HEK293 (cell line): ENCODE data around the gene PTPRN2.

ENCODE experiments used
- CTCF ChIA-PET: fragments of 350-600 bp; formaldehyde crosslinking; extraction: SDS; loops from one replicate; lab custom pipeline; 2021; ENCODE audit warnings: antibody characterized with exemption; lab: Yijun Ruan, JAX
- POLR2A ChIA-PET: fragments of 300-600 bp; formaldehyde crosslinking; extraction: SDS; loops from one replicate; lab custom pipeline; 2020; ENCODE audit warnings: antibody characterized with exemption, inconsistent platforms; lab: Yijun Ruan, JAX
- H3K27ac ChIP-seq: fragments of 200-500 bp; sonication (Bioruptor generic); 2 replicates; pipeline ENCODE4 v1.5.1; 2014; ENCODE audit warnings: low read depth, low read length, control low read depth, inconsistent platforms; ENCODE audit errors: extremely low read depth
- H3K36me3 ChIP-seq, 2 experiments: fragments of 200-500 bp in 1 of 2; sonication (Bioruptor generic) in 1 of 2; 1 replicate in 1 of 2; 2 replicates in 1 of 2; pipeline ENCODE4 v1.5.1; 2014 to 2017; ENCODE audit warnings: inconsistent platforms in 2 of 2, low read length in 2 of 2; ENCODE audit not compliant: control insufficient read depth in 2 of 2, insufficient read depth in 1 of 2
- H3K4me1 ChIP-seq: fragments of 200-500 bp; sonication (Bioruptor generic); 2 replicates; pipeline ENCODE4 v1.5.1; 2014; ENCODE audit warnings: mild to moderate bottlenecking, low read length, inconsistent platforms; ENCODE audit not compliant: control insufficient read depth, insufficient read depth
- H3K4me3 ChIP-seq: 2 replicates; pipeline ENCODE4 v1.5.1; 2011; ENCODE audit warnings: low read depth, mild to moderate bottlenecking, control low read depth, low read length, moderate library complexity
- H3K9me3 ChIP-seq: fragments of 200-500 bp; sonication (Bioruptor generic); 2 replicates; pipeline ENCODE4 v1.5.1; 2014; ENCODE audit warnings: low read depth, low read length, inconsistent platforms; ENCODE audit not compliant: control insufficient read depth, insufficient read depth
- GLIS2 ChIP-seq: fragments of 450-650 bp; formaldehyde crosslinking; IDR thresholded peaks from 2 replicates; pipeline ENCODE4 v1.5.1; 2016; ENCODE audit warnings: missing biosample characterization, missing genetic modification characterization
- IKZF3 ChIP-seq: fragments of 450-650 bp; IDR thresholded peaks from 2 replicates; pipeline ENCODE4 v1.5.0; 2018; ENCODE audit warnings: missing biosample characterization, mild to moderate bottlenecking, missing genetic modification characterization, moderate library complexity
- KLF16 ChIP-seq: fragments of 450-650 bp; formaldehyde crosslinking; IDR thresholded peaks from 2 replicates; pipeline ENCODE4 v1.5.1; 2017; ENCODE audit warnings: missing biosample characterization, missing genetic modification characterization
- TCF7L2 ChIP-seq: IDR thresholded peaks from 2 replicates; pipeline ENCODE4 v1.6.1; 2011; ENCODE audit warnings: low read depth, mild to moderate bottlenecking, inconsistent platforms, low read length, moderate library complexity, borderline replicate concordance
- YY1 ChIP-seq: fragments of 450-650 bp; formaldehyde crosslinking; IDR thresholded peaks from 2 replicates; pipeline ENCODE4 v1.5.1; 2018; ENCODE audit warnings: missing biosample characterization, missing genetic modification characterization
- YY2 ChIP-seq: fragments of 450-650 bp; formaldehyde crosslinking; IDR thresholded peaks from 2 replicates; pipeline ENCODE4 v1.5.1; 2016; ENCODE audit warnings: missing biosample characterization, missing genetic modification characterization
- ZBTB21 ChIP-seq: fragments of 450-650 bp; formaldehyde crosslinking; IDR thresholded peaks from 2 replicates; pipeline ENCODE4 v1.5.1; 2017; ENCODE audit warnings: missing biosample characterization, missing genetic modification characterization
- ZBTB8A ChIP-seq: fragments of 450-650 bp; formaldehyde crosslinking; IDR thresholded peaks from 2 replicates; pipeline ENCODE4 v1.5.1; 2016; ENCODE audit warnings: missing biosample characterization, missing genetic modification characterization
- ZNF10 ChIP-seq: fragments of 450-650 bp; formaldehyde crosslinking; IDR thresholded peaks from 2 replicates; pipeline ENCODE4 v1.5.1; 2017; ENCODE audit warnings: missing biosample characterization, missing genetic modification characterization
- ZNF132 ChIP-seq: fragments of 450-650 bp; formaldehyde crosslinking; IDR thresholded peaks from 2 replicates; pipeline ENCODE4 v1.5.1; 2017; ENCODE audit warnings: missing biosample characterization, missing genetic modification characterization, borderline replicate concordance
- ZNF140 ChIP-seq: fragments of 450-650 bp; formaldehyde crosslinking; IDR thresholded peaks from 2 replicates; pipeline ENCODE4 v1.5.1; 2016; ENCODE audit warnings: missing biosample characterization, missing genetic modification characterization
- ZNF16 ChIP-seq: fragments of 450-650 bp; formaldehyde crosslinking; IDR thresholded peaks from 2 replicates; pipeline ENCODE4 v1.5.1; 2016; ENCODE audit warnings: low read depth, missing biosample characterization, missing genetic modification characterization
- ZNF174 ChIP-seq: fragments of 450-650 bp; formaldehyde crosslinking; IDR thresholded peaks from 2 replicates; pipeline ENCODE4 v1.5.0; 2017; ENCODE audit warnings: missing biosample characterization, mild to moderate bottlenecking, missing genetic modification characterization
- ZNF221 ChIP-seq: fragments of 450-650 bp; formaldehyde crosslinking; IDR thresholded peaks from 2 replicates; pipeline ENCODE4 v1.5.1; 2017; ENCODE audit warnings: missing biosample characterization, missing genetic modification characterization, borderline replicate concordance
- ZNF248 ChIP-seq: fragments of 450-650 bp; formaldehyde crosslinking; IDR thresholded peaks from 2 replicates; pipeline ENCODE4 v1.5.1; 2017; ENCODE audit warnings: missing biosample characterization, missing genetic modification characterization
- ZNF37A ChIP-seq: fragments of 450-650 bp; IDR thresholded peaks from 2 replicates; pipeline ENCODE4 v1.5.1; 2018; ENCODE audit warnings: missing biosample characterization, missing genetic modification characterization
- ZNF48 ChIP-seq: fragments of 450-650 bp; formaldehyde crosslinking; IDR thresholded peaks from 2 replicates; pipeline ENCODE4 v1.5.1; 2016; ENCODE audit warnings: missing biosample characterization, missing genetic modification characterization
- ZNF530 ChIP-seq: fragments of 450-650 bp; formaldehyde crosslinking; IDR thresholded peaks from 2 replicates; pipeline ENCODE4 v1.5.1; 2016; ENCODE audit warnings: low read depth, missing biosample characterization, missing genetic modification characterization
- ZNF558 ChIP-seq: fragments of 450-650 bp; formaldehyde crosslinking; IDR thresholded peaks from 2 replicates; pipeline ENCODE4 v1.5.1; 2016; ENCODE audit warnings: missing biosample characterization, missing genetic modification characterization
- ZNF610 ChIP-seq: fragments of 450-650 bp; formaldehyde crosslinking; IDR thresholded peaks from 2 replicates; pipeline ENCODE4 v1.5.1; 2016; ENCODE audit warnings: missing biosample characterization, missing genetic modification characterization, borderline replicate concordance
- ZNF658 ChIP-seq: fragments of 450-650 bp; formaldehyde crosslinking; IDR thresholded peaks from 2 replicates; pipeline ENCODE4; 2016; ENCODE audit warnings: missing biosample characterization, missing genetic modification characterization
- ZNF776 ChIP-seq: fragments of 450-650 bp; formaldehyde crosslinking; IDR thresholded peaks from 2 replicates; pipeline ENCODE4 v1.5.0; 2017; ENCODE audit warnings: missing biosample characterization, missing genetic modification characterization, borderline replicate concordance
- ZNF785 ChIP-seq: fragments of 450-650 bp; formaldehyde crosslinking; IDR thresholded peaks from 2 replicates; pipeline ENCODE4 v1.5.1; 2016; ENCODE audit warnings: missing biosample characterization, missing genetic modification characterization
- TF ChIP-seq, protein P1 (sequence below): fragments of 450-650 bp; formaldehyde crosslinking; IDR thresholded peaks from 2 replicates; pipeline ENCODE4 v1.5.1; 2016; ENCODE audit warnings: missing biosample characterization, missing genetic modification characterization
- TF ChIP-seq, protein P2 (sequence below): fragments of 450-650 bp; formaldehyde crosslinking; IDR thresholded peaks from 2 replicates; pipeline ENCODE4 v1.5.1; 2017; ENCODE audit warnings: missing biosample characterization, missing genetic modification characterization
- TF ChIP-seq, protein P3 (sequence below): fragments of 450-650 bp; formaldehyde crosslinking; IDR thresholded peaks from 2 replicates; pipeline ENCODE4 v1.5.1; 2016; ENCODE audit warnings: missing biosample characterization, missing genetic modification characterization
- TF ChIP-seq, protein P4 (sequence below): fragments of 450-650 bp; formaldehyde crosslinking; IDR thresholded peaks from 2 replicates; pipeline ENCODE4 v1.5.1; 2017; ENCODE audit warnings: missing biosample characterization, missing genetic modification characterization

Gene PTPRN2

DNA sequence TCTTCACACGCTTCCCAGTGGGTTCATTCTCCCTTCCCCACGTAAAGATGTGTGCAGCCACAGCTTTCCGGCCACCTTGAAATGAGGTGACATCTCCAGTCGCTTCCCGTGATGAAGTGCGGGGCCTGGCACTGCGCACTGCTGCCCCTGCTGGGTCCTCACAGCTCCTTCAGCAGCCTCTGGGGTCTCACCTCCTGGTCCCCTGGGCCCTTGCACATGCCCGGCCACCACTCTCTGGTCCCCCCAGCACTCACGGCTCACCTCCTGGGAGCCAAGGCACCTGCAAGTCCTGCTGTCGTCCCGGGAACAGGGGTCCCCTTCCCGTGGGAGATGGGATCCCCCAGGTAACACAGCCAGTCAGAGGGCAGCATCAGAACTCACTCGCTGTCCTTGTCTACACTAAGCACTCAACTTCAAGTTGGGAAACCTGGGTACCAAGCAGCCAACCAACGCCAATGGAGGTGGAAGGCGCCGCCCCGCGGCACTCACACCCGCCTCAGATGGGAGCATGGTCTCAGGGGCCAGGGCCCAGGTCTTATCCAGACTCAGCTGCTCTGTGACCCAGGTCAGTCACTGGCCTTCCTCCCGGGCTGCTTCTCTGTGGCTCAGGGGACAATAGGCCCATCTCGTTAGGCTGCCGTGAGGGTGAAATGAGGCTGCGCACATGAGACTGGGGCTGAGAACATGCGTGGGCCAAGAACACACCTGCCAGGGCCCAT is 176.2 kb downstream of the PTPRN2 start:
- H3K36me3 ChIP-seq: no peaks in the 10 kb centered on the region
- ChIA-PET POLR2A (no interaction called here), CTCF (no interaction called here)
- H3K9me3 ChIP-seq: no peaks in the 10 kb centered on the region
- H3K4me3 ChIP-seq: no peak overlapping the region
- TF ChIP-seq YY1 (no peak), YY2 (tag by site-specific recombination) (no peak), ZNF221 (tag by site-specific recombination) (no peak), GLIS2 (no peak), ZNF785 (tag by site-specific recombination) (no peak), ZNF140 (tag by site-specific recombination) (no peak), ZNF48 (tag by site-specific recombination) (no peak), ZNF132 (tag by site-specific recombination) (no peak), TCF7L2 (no peak), ZNF10 (tag by site-specific recombination) (no peak), ZBTB21 (tag by site-specific recombination) (no peak), ZNF776 (tag by site-specific recombination) (no peak), ZNF16 (tag by site-specific recombination) (no peak)
- TF ChIP-seq, protein P1, sequence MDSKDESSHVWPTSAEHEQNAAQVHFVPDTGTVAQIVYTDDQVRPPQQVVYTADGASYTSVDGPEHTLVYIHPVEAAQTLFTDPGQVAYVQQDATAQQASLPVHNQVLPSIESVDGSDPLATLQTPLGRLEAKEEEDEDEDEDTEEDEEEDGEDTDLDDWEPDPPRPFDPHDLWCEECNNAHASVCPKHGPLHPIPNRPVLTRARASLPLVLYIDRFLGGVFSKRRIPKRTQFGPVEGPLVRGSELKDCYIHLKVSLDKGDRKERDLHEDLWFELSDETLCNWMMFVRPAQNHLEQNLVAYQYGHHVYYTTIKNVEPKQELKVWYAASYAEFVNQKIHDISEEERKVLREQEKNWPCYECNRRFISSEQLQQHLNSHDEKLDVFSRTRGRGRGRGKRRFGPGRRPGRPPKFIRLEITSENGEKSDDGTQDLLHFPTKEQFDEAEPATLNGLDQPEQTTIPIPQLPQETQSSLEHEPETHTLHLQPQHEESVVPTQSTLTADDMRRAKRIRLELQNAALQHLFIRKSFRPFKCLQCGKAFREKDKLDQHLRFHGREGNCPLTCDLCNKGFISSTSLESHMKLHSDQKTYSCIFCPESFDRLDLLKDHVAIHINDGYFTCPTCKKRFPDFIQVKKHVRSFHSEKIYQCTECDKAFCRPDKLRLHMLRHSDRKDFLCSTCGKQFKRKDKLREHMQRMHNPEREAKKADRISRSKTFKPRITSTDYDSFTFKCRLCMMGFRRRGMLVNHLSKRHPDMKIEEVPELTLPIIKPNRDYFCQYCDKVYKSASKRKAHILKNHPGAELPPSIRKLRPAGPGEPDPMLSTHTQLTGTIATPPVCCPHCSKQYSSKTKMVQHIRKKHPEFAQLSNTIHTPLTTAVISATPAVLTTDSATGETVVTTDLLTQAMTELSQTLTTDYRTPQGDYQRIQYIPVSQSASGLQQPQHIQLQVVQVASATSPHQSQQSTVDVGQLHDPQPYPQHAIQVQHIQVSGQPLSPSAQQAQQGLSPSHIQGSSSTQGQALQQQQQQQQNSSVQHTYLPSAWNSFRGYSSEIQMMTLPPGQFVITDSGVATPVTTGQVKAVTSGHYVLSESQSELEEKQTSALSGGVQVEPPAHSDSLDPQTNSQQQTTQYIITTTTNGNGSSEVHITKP (tag by site-specific recombination): no peak
- TF ChIP-seq, protein P2, sequence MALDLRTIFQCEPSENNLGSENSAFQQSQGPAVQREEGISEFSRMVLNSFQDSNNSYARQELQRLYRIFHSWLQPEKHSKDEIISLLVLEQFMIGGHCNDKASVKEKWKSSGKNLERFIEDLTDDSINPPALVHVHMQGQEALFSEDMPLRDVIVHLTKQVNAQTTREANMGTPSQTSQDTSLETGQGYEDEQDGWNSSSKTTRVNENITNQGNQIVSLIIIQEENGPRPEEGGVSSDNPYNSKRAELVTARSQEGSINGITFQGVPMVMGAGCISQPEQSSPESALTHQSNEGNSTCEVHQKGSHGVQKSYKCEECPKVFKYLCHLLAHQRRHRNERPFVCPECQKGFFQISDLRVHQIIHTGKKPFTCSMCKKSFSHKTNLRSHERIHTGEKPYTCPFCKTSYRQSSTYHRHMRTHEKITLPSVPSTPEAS (tag by site-specific recombination): no peak
- TF ChIP-seq, protein P3, sequence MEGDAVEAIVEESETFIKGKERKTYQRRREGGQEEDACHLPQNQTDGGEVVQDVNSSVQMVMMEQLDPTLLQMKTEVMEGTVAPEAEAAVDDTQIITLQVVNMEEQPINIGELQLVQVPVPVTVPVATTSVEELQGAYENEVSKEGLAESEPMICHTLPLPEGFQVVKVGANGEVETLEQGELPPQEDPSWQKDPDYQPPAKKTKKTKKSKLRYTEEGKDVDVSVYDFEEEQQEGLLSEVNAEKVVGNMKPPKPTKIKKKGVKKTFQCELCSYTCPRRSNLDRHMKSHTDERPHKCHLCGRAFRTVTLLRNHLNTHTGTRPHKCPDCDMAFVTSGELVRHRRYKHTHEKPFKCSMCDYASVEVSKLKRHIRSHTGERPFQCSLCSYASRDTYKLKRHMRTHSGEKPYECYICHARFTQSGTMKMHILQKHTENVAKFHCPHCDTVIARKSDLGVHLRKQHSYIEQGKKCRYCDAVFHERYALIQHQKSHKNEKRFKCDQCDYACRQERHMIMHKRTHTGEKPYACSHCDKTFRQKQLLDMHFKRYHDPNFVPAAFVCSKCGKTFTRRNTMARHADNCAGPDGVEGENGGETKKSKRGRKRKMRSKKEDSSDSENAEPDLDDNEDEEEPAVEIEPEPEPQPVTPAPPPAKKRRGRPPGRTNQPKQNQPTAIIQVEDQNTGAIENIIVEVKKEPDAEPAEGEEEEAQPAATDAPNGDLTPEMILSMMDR: no peak
- no peaks in the 10 kb centered on the region for H3K4me1 ChIP-seq
- H3K27ac ChIP-seq: no peak overlapping the region

DNA sequence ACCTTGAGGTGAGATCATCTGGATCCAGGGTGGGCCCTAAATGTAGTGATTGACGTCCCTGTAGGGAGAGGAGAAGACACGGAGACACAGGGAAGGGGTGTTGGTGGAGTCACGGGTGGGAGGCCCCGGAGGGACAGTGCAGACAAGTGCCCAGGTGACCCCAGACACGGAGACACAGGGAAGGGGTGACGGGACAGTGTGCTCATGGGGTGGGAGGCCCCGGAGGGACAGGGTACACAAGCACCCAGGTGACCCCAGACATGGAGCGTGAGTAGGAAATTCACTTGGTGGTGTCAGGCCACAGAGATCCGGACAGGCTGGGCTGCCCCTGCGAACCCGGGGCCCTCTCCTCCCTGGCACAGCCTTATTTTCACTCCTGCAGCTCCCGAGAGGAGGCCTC is 176.9 kb downstream of the PTPRN2 start:
- Histone ChIP-seq H3K27ac (no peak overlapping the region), H3K36me3 (no peaks in the 10 kb centered on the region), H3K4me3 (no peak overlapping the region), H3K4me1 (no peaks in the 10 kb centered on the region), H3K9me3 (no peaks in the 10 kb centered on the region)
- ChIA-PET POLR2A (no interaction called here), CTCF (interaction anchor here (1.1 kb wide), 1 partner anchor 1013 kb away, joined by 3 read pairs; no protein-coding TSS in a partner anchor)
- TF ChIP-seq ZNF530 (tag by site-specific recombination) (no peak), ZBTB8A (tag by site-specific recombination) (no peak), ZNF37A (tag by site-specific recombination) (no peak), ZNF174 (tag by site-specific recombination) (no peak), ZNF558 (tag by site-specific recombination) (no peak), IKZF3 (tag by site-specific recombination) (no peak), ZNF248 (tag by site-specific recombination) (no peak), ZNF610 (tag by site-specific recombination) (no peak), ZNF658 (no peak), KLF16 (tag by site-specific recombination) (no peak)
- TF ChIP-seq, protein P4, sequence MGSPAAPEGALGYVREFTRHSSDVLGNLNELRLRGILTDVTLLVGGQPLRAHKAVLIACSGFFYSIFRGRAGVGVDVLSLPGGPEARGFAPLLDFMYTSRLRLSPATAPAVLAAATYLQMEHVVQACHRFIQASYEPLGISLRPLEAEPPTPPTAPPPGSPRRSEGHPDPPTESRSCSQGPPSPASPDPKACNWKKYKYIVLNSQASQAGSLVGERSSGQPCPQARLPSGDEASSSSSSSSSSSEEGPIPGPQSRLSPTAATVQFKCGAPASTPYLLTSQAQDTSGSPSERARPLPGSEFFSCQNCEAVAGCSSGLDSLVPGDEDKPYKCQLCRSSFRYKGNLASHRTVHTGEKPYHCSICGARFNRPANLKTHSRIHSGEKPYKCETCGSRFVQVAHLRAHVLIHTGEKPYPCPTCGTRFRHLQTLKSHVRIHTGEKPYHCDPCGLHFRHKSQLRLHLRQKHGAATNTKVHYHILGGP (tag by site-specific recombination): no peak
- TF ChIP-seq, protein P3: no peak
